Loucy (cell line): ENCODE results near the gene NDE1.

ENCODE experiments used
- EZH2phosphoT487 ChIP-seq: fragments of 200-600 bp; IDR thresholded peaks from 2 replicates; pipeline ENCODE4 v1.6.1; 2018; ENCODE audit warnings: antibody characterized with exemption, mild to moderate bottlenecking, moderate library complexity, borderline replicate concordance
- TF ChIP-seq, protein P1 (sequence below): fragments of 200-600 bp; sonication (generic); conservative IDR thresholded peaks from 2 replicates; pipeline ENCODE4 v1.5.1; 2014; ENCODE audit warnings: mild to moderate bottlenecking, antibody characterized with exemption, low read length

DNA sequence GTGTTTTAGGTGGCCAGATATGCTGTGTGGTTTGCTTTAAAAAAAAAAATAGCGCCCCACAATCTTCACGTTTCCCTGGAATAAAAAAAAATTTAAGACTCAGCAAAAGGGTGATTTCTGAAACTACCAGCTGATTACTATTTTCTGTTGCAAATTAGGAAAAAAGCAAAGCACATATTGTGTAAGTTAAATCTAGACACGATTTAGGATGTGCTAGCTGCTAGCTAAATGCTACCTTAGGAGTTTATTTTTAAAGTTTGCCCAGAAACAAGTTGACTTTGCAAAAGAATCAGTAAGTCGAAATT lies 6.1 kb upstream of the NDE1 start:
- TF ChIP-seq, protein P1, sequence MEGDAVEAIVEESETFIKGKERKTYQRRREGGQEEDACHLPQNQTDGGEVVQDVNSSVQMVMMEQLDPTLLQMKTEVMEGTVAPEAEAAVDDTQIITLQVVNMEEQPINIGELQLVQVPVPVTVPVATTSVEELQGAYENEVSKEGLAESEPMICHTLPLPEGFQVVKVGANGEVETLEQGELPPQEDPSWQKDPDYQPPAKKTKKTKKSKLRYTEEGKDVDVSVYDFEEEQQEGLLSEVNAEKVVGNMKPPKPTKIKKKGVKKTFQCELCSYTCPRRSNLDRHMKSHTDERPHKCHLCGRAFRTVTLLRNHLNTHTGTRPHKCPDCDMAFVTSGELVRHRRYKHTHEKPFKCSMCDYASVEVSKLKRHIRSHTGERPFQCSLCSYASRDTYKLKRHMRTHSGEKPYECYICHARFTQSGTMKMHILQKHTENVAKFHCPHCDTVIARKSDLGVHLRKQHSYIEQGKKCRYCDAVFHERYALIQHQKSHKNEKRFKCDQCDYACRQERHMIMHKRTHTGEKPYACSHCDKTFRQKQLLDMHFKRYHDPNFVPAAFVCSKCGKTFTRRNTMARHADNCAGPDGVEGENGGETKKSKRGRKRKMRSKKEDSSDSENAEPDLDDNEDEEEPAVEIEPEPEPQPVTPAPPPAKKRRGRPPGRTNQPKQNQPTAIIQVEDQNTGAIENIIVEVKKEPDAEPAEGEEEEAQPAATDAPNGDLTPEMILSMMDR, result no peak
- no peak for TF ChIP-seq EZH2phosphoT487
